ENCODE measurements around the gene HIVEP2. TPM values are rescaled to one million over a fixed set of nuclear protein-coding genes. Genes with fewer than 3 reads are reported as not detected.

The HIVEP2 gene
- total RNA-seq, 1 experiment from 2014 or later, result 10.3 TPM

DNA sequence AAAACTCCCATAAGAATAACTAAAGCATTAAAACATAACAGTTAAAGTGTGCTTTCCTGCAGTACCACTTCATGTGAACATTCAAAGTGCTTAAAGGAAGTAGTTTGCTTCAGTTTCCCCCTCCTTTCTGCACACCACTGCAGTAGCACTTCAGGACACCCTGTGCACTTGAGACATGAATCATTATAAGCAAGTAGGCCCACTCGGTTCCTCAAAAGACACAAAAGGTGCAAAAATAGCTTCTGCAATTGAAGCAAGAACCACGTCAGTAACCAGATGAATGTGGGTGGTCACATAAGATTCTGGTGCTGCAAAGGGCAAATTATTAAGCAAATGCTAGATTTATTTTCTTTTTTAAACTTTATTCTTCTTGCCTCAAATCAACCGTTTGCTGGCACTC lies 160.6 kb downstream of the HIVEP2 start:
- in situ Hi-C loops (cut with HindIII; ENCODE audit: low pct_unique_long_range_greater_than_20kb, low sequenced_read_pairs) (no loop called here), intact Hi-C loops (cut with micrococcal nuclease; ENCODE audit: unreplicated experiment) (no loop called here)

DNA sequence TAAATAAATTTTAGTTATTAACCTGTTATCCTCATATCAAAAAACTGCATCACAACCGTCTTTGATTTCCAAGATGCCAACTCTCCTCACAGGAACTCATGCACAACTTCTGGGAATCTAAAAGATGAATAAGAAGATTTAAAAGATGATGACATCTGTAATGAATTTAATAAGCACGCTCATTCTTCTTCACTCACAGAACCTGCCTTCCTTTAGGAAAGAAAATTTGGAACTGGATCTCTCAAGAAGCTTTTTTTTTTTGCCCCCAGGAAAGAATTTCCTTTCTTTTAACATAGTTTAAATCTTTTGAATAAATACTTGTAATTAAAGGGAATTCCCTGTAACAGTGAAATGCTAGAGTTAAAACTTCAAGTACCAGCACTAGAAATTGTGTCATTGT lies 161.5 kb downstream of the HIVEP2 start:
- Histone ChIP-seq H3K9me3 (ENCODE audit: control insufficient read depth, insufficient read depth, low read depth, low read length) (no peaks in the 10 kb centered on the region), H3K27ac (ENCODE audit: low read length) (no peak overlapping the region), H3K36me3 (ENCODE audit: control insufficient read depth, insufficient read depth, low read length) (no peaks in the 10 kb centered on the region), H3K27me3 (ENCODE audit: control insufficient read depth, insufficient read depth, low read length) (no peaks in the 10 kb centered on the region), H3K4me1 (ENCODE audit: control insufficient read depth, insufficient read depth, low read length) (no peaks in the 10 kb centered on the region), H3K4me3 (ENCODE audit: low read depth in 2 of 2, low read length in 2 of 2) (no peak overlapping the region)
- intact Hi-C loops (cut with micrococcal nuclease; ENCODE audit: unreplicated experiment), result no loop called here
- no peak for ATAC-seq
- no peak for DNase-seq (ENCODE audit: low read depth, low spot score)
- in situ Hi-C loops (cut with HindIII; ENCODE audit: low pct_unique_long_range_greater_than_20kb, low sequenced_read_pairs), result no loop called here
- TF ChIP-seq CTCF (IDR thresholded peaks at IDR 0.05) (no peak), REST (IDR thresholded peaks at IDR 0.05; ENCODE audit: insufficient read depth in 1 of 2, low read depth in 2 of 2, low read length in 1 of 2) (no peak), POLR2AphosphoS5 (IDR thresholded peaks at IDR 0.05; ENCODE audit: low read depth, low read length) (no peak), TCF7L2 (IDR thresholded peaks at IDR 0.05; ENCODE audit: low read depth, low read length) (no peak)
- no TSS peak for BruUV-seq (replicated peaks)
- ChIA-PET CTCF (no interaction called here), POLR2A (no interaction called here)

More for the DNA sequence above, 160.6 kb downstream of the HIVEP2 start:
- no peak overlapping the region for H3K4me3 ChIP-seq (ENCODE audit: low read depth in 2 of 2, low read length in 2 of 2)
- H3K36me3 ChIP-seq (ENCODE audit: control insufficient read depth, insufficient read depth, low read length), result no peaks in the 10 kb centered on the region
- ChIA-PET POLR2A (no interaction called here), CTCF (no interaction called here)
- DNase-seq (ENCODE audit: low read depth, low spot score) (no peak), ATAC-seq (no peak)
- TF ChIP-seq TCF7L2 (IDR thresholded peaks at IDR 0.05; ENCODE audit: low read depth, low read length), result no peak
- no peak for TF ChIP-seq REST (IDR thresholded peaks at IDR 0.05; ENCODE audit: insufficient read depth in 1 of 2, low read depth in 2 of 2, low read length in 1 of 2)
- no peak for TF ChIP-seq SIN3A (IDR thresholded peaks at IDR 0.05; ENCODE audit: borderline replicate concordance, insufficient read depth, low read depth, low read length)
- no peaks in the 10 kb centered on the region for H3K4me1 ChIP-seq (ENCODE audit: control insufficient read depth, insufficient read depth, low read length)
- H3K27me3 ChIP-seq (ENCODE audit: control insufficient read depth, insufficient read depth, low read length), result no peaks in the 10 kb centered on the region
- no peaks in the 10 kb centered on the region for H3K9me3 ChIP-seq (ENCODE audit: control insufficient read depth, insufficient read depth, low read depth, low read length)
- BruUV-seq (replicated peaks), result no TSS peak
- no peak overlapping the region for H3K27ac ChIP-seq (ENCODE audit: low read length)

All from Panc1 (cell line).